Endothelial cell of umbilical vein (primary cell): Measurements from ENCODE around the gene GLI1. TPM values are rescaled to one million over a fixed set of nuclear protein-coding genes. Genes with fewer than 3 reads are reported as not detected.

Experiments used
- BruUV-seq: library from RNA; stranded (reverse); fragments of 400-500 nt; replicated peaks from 2 replicates; lab custom pipeline; 2021; lab: Mats Ljungman, UMichigan
- CTCF ChIA-PET: fragments of 300-600, 350-600 bp; sonication (Branson Sonifier 250); formaldehyde crosslinking; loops from one replicate; lab custom pipeline; 2021; ENCODE audit warnings: antibody characterized with exemption, inconsistent platforms; lab: Charles Lee
- POLR2A ChIA-PET: fragments of 300-600, 350-600 bp; sonication (Branson Sonifier 250); formaldehyde crosslinking; loops from one replicate; lab custom pipeline; 2021; ENCODE audit warnings: antibody characterized with exemption, inconsistent platforms; lab: Charles Lee
- DNase-seq: peaks from one replicate; pipeline ENCODE4 v3.0.0-alpha.2; 2011; ENCODE audit warnings: low read depth, low spot score
- FAIRE-seq: peaks from 2 replicates; lab custom pipeline; 2011; peaks lifted over from hg19 to GRCh38; lab: Jason Lieb, UNC
- H2AFZ ChIP-seq: 2 replicates; pipeline ENCODE4 v1.6.0; 2012; ENCODE audit warnings: low read depth, low read length, control low read depth, inconsistent platforms
- H3K27ac ChIP-seq: 2 replicates; pipeline ENCODE4 v1.5.1; 2011; ENCODE audit warnings: low read depth, mild to moderate bottlenecking, control low read depth, low read length, moderate library complexity; ENCODE audit not compliant: insufficient read depth
- H3K27me3 ChIP-seq, 2 experiments: 2 replicates each; pipeline versions ENCODE4 v1.6.0 to v1.6.1; 2011; ENCODE audit warnings: low read length in 2 of 2, mixed read lengths in 1 of 2; ENCODE audit not compliant: control insufficient read depth in 2 of 2, insufficient read depth in 2 of 2
- H3K36me3 ChIP-seq, 2 experiments: 2 replicates in 1 of 2; 3 replicates in 1 of 2; pipeline ENCODE4 v1.5.1; 2011; ENCODE audit warnings: low read length in 2 of 2, mild to moderate bottlenecking in 1 of 2, moderate library complexity in 1 of 2; ENCODE audit not compliant: control insufficient read depth in 2 of 2, insufficient read depth in 2 of 2; ENCODE audit errors: extremely low read depth in 1 of 2
- H3K4me1 ChIP-seq: 3 replicates; pipeline ENCODE4 v1.5.1; 2011; ENCODE audit warnings: mild to moderate bottlenecking, low read length; ENCODE audit not compliant: control insufficient read depth, insufficient read depth; ENCODE audit errors: extremely low read depth
- H3K4me2 ChIP-seq: 2 replicates; pipeline ENCODE4 v1.6.1; 2011; ENCODE audit warnings: low read length, control low read depth, mixed read lengths; ENCODE audit not compliant: insufficient read depth
- H3K4me3 ChIP-seq, 3 experiments: fragments of 200-600 bp in 1 of 3; sonication (generic), shearing (Covaris generic) in 1 of 3; replicated peaks in 1 of 3; 2 replicates each; pipeline ENCODE4 v1.5.1; 2011 to 2016; ENCODE audit warnings: control low read depth in 3 of 3, low read length in 3 of 3, mild to moderate bottlenecking in 2 of 3, inconsistent platforms in 1 of 3, low read depth in 1 of 3, moderate library complexity in 1 of 3; ENCODE audit not compliant: insufficient read depth in 1 of 3
- H3K79me2 ChIP-seq: 2 replicates; pipeline ENCODE4 v1.6.0; 2012; ENCODE audit warnings: low read length, inconsistent platforms; ENCODE audit not compliant: control insufficient read depth, insufficient read depth
- H3K9ac ChIP-seq: replicated peaks from 2 replicates; pipeline ENCODE3; 2011; ENCODE audit warnings: low read length, control low read depth; ENCODE audit not compliant: insufficient read depth; ENCODE audit errors: extremely low read depth
- H3K9me1 ChIP-seq: replicated peaks from 3 replicates; pipeline ENCODE4 v1.6.0; 2011; ENCODE audit warnings: mild to moderate bottlenecking, low read length; ENCODE audit not compliant: control insufficient read depth, insufficient read depth; ENCODE audit errors: extremely low read depth
- H3K9me3 ChIP-seq: replicated peaks from 2 replicates; pipeline ENCODE4 v1.5.1; 2012; ENCODE audit warnings: low read length, inconsistent platforms; ENCODE audit not compliant: control insufficient read depth, insufficient read depth
- H4K20me1 ChIP-seq: replicated peaks from 2 replicates; pipeline ENCODE3; 2011; ENCODE audit warnings: mild to moderate bottlenecking, low read length; ENCODE audit not compliant: control insufficient read depth, insufficient read depth; ENCODE audit errors: extremely low read depth
- CTCF ChIP-seq, 2 donors: IDR thresholded peaks; 1 replicate in 1 of 2; 2 replicates in 1 of 2; pipeline ENCODE4 v1.5.1; 2011; ENCODE audit warnings: low read length in 2 of 2, mild to moderate bottlenecking in 2 of 2, moderate library complexity in 2 of 2, control low read depth in 1 of 2, inconsistent platforms in 1 of 2, low read depth in 1 of 2; ENCODE audit not compliant: insufficient read depth in 1 of 2; ENCODE audit errors: extremely low read depth in 1 of 2
- EZH2 ChIP-seq: IDR thresholded peaks from 2 replicates; pipeline ENCODE4 v1.6.1; 2012; ENCODE audit warnings: borderline replicate concordance, low read depth, mild to moderate bottlenecking, moderate library complexity, low read length, inconsistent platforms; ENCODE audit not compliant: severe bottlenecking
- FOS ChIP-seq: IDR thresholded peaks from 2 replicates; pipeline ENCODE4 v1.6.1; 2011; ENCODE audit warnings: mild to moderate bottlenecking, low read length, moderate library complexity, borderline replicate concordance; ENCODE audit not compliant: insufficient read depth
- GATA2 ChIP-seq: IDR thresholded peaks from 2 replicates; pipeline ENCODE4 v1.7.0; 2011; ENCODE audit warnings: low read depth, mild to moderate bottlenecking, moderate library complexity, mixed read lengths, low read length; ENCODE audit not compliant: insufficient read length, insufficient read depth
- JUN ChIP-seq: IDR thresholded peaks from 2 replicates; pipeline ENCODE4 v1.6.1; 2011; ENCODE audit warnings: borderline replicate concordance, low read depth; ENCODE audit not compliant: insufficient read length, insufficient read depth
- MAX ChIP-seq: IDR thresholded peaks from 2 replicates; pipeline ENCODE4 v1.6.1; 2011; ENCODE audit not compliant: insufficient read depth, insufficient read length
- MYC ChIP-seq: IDR thresholded peaks from one replicate; pipeline ENCODE4 v1.6.1; 2011; ENCODE audit warnings: mild to moderate bottlenecking, low read depth, low read length
- POLR2A ChIP-seq: IDR thresholded peaks from 2 replicates; pipeline ENCODE4 v1.6.1; 2012; ENCODE audit warnings: low read depth, mild to moderate bottlenecking, control low read depth, low read length
- POLR2AphosphoS5 ChIP-seq: IDR thresholded peaks from 2 replicates; pipeline ENCODE4 v1.6.1; 2012; ENCODE audit warnings: low read depth, mild to moderate bottlenecking, control low read depth, low read length, moderate library complexity; ENCODE audit not compliant: insufficient read depth
- dilution Hi-C: fragments of 300-500 bp; cut with MboI; formaldehyde crosslinking; loops from one replicate; pipeline ENCODE4 v1.15.0; 2019; ENCODE audit warnings: low sequenced_read_pairs; ENCODE audit not compliant: extremely low pct_ligation_motif_present
- intact Hi-C: fragments of 100-400 bp; cut with micrococcal nuclease; formaldehyde crosslinking; loops from one replicate; pipeline ENCODE4 v1.10.0; 2022
- polyA plus RNA-seq, 4 experiments: library from polyadenylated mRNA; depleted of rRNA in 3 of 4; stranded (reverse) in 3 of 4; unstranded in 1 of 4; fragments of >200 nt; gene quantifications; 2 replicates each; pipeline versions ENCODE4 v1.2.1 to v1.2.3, GENCODE V29; 2011 to 2012; ENCODE audit warnings: missing spikeins in 1 of 4
- total RNA-seq: library from RNA; stranded (reverse); gene quantifications from 2 replicates; pipeline ENCODE4 v1.2.3, GENCODE V29; 2021

The GLI1 gene
- total and polyA plus RNA-seq, 2 donors (not counting 3 experiments of a cell fraction or from before 2014, with no cell fraction given), result 0.10 to 0.29 TPM

GRCh38 chr12:57474430-57474829 lies 14.8 kb downstream of the GLI1 start:
- intact Hi-C loops (no loop called here), dilution Hi-C loops (no loop called here)
- ChIA-PET CTCF (interaction anchor here (1.2 to 2.8 kb wide), 5 partner anchors 9 to 109 kb away, joined by 3 to 18 read pairs (median 4); partner anchors contain the start of genes GLI1 and MARS1), POLR2A (no interaction called here)
- TF ChIP-seq FOS (no peak), POLR2A (no peak), GATA2 (no peak), MYC (no peak), POLR2AphosphoS5 (no peak), CTCF (IDR thresholded peaks at IDR 0.05; ENCODE audit: extremely low read depth in 1 of 2, insufficient read depth in 1 of 2, low read depth in 1 of 2, low read length in 2 of 2) (no peak), EZH2 (no peak), MAX (no peak), JUN (no peak)
- BruUV-seq, result no TSS peak
- Histone ChIP-seq H3K9me3 (no peaks in the 10 kb centered on the region), H3K4me2 (no peak overlapping the region), H3K4me3 (no peak overlapping the region), H3K9me1 (no peaks in the 10 kb centered on the region), H3K36me3 (no peaks in the 10 kb centered on the region), H3K9ac (no peak overlapping the region), H4K20me1 (no peaks in the 10 kb centered on the region), H2AFZ (no peak overlapping the region), H3K27ac (no peak overlapping the region), H3K79me2 (no peaks in the 10 kb centered on the region), H3K27me3 (peaks cover 48 to 66% of the 10 kb centered on the region in 2 experiments), H3K4me1 (peaks cover 8% of the 10 kb centered on the region)
- FAIRE-seq, result no peak
- no peak for DNase-seq
